GM19328 (cell line): ENCODE results near the gene NYAP2.

Experiments
- ATAC-seq: cut with Tn5 transposase; IDR thresholded peaks from one replicate; pipeline ENCODE4 v1.9.1; 2021; ENCODE audit warnings: mild to moderate bottlenecking, moderate library complexity; ENCODE audit not compliant: unreplicated experiment

The NYAP2 gene

DNA sequence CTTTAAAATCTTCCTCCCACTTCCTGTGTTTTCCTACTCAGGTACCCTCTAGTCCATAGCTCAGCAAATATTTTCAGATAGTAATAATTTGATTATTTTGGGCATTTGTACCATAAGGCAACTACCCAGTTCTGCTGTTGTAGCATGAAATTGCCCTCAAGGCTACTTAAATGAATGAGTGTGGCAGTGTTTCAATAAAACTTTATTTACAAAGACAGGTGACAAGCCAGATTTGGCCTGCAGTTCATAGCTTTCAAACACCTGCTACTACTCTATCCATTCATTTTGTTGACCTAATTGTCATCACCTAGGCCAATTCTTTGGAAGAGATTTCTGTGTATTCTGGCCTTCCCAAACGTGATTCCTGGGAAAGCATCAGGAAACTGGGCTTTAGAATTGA, 28.9 kb downstream of the NYAP2 start:
- ATAC-seq, result no peak

DNA sequence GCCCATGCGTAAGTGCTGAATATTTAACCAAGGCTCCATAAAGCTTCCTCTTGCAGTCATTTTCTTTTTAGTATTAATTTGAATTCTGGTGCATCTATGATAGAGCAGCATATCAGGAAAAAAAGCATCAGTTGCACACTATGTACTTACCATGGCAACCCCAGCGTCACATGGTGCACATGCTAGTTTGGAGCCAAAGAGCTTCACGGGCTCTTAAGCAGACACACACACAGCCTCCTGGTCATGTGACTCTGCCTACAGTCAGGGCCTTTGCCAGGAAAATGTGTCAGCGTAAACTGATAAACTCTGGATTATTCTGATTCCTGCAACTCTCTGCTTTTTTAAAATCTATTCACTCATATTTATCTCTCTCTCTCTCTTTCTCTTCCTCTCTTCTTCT, 30.2 kb downstream of the NYAP2 start:
- no peak for ATAC-seq

DNA sequence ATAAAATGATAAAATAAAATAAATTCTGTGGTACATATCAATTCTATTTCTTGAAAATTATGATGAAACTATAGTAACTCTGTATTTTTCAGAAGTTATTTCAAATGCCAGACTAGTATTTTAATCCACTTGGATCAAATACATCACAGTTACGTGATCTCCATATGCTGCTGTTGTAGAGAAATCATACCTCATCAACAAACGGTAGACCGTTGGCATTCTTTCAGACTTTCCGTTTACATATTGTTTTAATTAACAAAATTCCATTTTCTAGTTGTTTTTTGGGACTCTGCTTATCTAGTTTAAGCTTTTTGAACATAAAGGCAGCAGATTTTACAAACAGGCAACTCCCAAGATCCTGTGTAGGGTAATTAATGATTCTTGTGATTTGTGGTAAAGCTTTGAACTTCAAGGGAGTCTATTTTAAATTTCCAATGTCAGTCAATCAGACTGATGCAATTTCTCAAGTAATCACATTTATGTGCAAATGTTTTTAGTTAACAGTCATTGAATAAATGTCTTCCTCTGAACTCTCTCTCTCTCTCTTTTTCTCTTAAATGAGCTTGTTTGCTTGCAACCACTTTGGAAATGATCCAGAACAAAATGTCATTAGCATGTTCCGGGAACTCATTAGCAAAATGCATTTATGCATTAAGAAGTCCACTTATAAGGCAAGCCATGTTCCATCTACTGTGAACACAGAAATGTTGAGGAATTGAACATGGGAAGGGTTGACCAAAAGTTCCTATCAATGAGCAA, 31.8 kb downstream of the NYAP2 start:
- ATAC-seq, result no peak

DNA sequence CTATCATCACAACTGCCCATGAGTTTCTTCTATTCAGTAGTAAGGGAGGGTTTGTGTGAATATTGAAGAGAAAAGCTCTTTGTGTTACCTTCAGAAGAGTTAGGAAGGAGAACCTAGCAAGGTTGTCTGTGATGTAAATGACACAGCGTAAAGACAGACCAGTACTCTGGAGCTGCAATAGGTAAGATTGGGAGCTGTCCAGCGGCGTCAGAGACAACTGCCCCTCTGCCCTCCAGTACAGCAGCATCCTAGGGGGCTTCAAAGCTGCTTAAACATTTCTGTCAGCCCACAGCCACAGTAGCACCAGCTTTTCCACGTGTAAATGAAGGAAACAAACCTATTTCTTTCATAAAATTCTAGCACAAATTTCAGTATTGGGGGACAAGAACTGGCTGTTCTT, 34.5 kb downstream of the NYAP2 start:
- ATAC-seq, result no peak

GRCh38 chr2:225437319-225437718, 37.8 kb downstream of the NYAP2 start:
- ATAC-seq, result no peak

GRCh38 chr2:225438248-225438647, 38.7 kb downstream of the NYAP2 start:
- ATAC-seq, result no peak

- ATAC-seq, result no peak
Measured at GRCh38 chr2:225452677-225453076, 53.2 kb downstream of the NYAP2 start.

GRCh38 chr2:225454412-225454811, 54.9 kb downstream of the NYAP2 start:
- ATAC-seq, result no peak

DNA sequence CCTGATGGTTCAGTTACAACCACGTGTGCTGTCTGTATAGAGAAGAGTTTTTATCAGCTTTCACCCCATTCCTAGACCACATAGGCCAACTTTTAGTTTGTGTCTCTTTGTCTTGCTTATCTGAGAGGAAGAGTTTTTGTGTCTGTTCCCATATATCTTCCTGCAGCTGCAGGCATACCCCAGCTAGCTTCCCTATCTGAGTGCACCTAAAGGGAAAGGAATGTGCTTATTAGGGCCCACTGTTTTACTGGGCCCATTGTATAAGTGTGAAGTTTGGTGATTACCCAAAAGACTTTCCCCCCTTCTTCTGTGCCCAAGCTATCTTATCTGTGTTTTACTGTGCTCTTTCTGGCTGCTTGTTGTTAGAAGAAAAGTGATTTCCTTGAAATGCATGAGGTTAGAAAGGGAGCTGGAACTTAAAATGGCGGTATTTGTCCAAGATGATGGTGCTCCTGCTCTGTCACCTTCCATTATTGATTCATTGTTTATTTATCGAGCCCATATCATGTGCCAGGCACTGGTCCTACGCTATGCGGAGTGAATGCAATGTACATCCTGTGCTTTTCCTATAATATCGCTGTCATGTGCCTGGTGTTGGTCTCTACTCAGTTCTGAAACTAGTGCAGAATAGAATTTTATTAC, 57.2 kb downstream of the NYAP2 start:
- no peak for ATAC-seq

GRCh38 chr2:225457482-225457881, 58.0 kb downstream of the NYAP2 start:
- no peak for ATAC-seq

- no peak for ATAC-seq
Measured at GRCh38 chr2:225458431-225459117, 59.1 kb downstream of the NYAP2 start.

DNA sequence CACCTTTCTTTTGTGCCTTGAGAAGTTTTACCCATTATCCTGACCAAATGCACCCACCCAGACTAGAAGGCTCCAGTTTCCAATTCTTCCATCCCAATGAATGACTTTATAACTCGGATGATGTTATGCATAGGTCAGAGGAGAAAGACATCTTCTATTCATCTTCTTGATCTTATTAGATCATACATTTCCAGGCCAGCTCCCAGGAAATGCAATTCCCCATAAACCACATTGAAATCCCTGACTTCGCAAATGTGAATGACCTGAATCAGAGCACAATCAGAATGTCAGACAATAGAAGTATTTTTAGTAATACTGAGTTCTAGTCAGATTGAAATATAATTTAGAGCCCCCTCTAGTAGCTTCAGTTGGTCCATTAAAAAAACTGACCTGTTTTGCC, 62.9 kb downstream of the NYAP2 start:
- no peak for ATAC-seq

DNA sequence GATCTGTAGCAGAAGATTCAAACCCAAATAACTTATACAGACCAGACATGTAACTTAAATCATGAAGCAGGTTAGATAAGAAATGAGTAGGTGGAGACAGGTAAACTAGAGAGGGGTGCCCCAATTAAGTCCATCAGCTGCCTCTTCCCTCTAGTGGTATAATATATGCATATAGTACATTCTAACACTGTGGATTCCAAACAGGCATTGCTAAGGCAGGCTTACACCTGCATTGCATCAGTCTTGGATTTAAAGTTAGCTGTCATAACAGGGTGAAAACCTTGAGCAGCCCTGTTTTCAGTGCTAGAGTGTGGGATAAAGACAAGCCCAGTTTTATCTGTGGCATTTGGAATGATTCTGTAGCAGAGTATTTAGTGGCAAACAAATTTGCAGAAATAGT, 63.4 kb downstream of the NYAP2 start:
- ATAC-seq, result no peak

GRCh38 chr2:225463449-225463848, 63.9 kb downstream of the NYAP2 start:
- ATAC-seq, result no peak

DNA sequence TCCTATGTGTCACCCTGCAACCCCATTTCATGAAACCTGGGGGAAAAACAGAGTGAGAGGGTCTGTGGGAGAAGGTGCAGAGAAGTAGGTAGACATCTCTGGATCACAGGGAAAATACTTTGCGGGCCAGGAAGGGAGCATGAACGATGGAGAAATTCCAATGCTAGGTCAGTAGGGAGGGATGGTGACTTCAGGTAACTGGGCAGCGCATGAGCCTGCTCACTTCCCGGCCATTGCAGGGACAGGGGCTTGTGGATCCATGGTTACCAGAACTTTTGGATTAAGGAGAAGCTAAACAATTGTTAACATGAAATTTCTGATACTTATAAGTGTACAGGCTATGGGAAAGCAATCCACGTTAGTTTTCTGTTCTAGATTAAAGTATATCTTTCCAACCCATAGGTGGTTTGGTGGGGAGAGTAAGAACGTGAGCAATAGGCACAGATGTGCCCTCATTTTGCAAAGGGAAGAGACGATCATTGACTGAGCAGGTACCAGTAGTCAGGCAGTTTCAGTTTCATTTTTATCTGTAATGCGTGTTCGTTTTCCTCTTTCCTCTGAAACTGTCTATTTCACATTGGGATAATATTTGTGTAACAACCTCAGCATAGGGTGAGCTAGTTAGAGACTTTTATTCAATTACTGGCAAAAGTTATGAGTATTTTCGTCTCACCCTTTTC, 65.0 kb downstream of the NYAP2 start:
- no peak for ATAC-seq

- no peak for ATAC-seq
Measured at GRCh38 chr2:225465827-225466226, 66.3 kb downstream of the NYAP2 start.

GRCh38 chr2:225466891-225467604, 67.5 kb downstream of the NYAP2 start:
- no peak for ATAC-seq

GRCh38 chr2:225468131-225468530, 68.6 kb downstream of the NYAP2 start:
- ATAC-seq, result no peak

- ATAC-seq, result no peak
Measured at GRCh38 chr2:225471039-225471438, 71.5 kb downstream of the NYAP2 start.

- ATAC-seq, result no peak
Measured at GRCh38 chr2:225471482-225471881, 72.0 kb downstream of the NYAP2 start.

DNA sequence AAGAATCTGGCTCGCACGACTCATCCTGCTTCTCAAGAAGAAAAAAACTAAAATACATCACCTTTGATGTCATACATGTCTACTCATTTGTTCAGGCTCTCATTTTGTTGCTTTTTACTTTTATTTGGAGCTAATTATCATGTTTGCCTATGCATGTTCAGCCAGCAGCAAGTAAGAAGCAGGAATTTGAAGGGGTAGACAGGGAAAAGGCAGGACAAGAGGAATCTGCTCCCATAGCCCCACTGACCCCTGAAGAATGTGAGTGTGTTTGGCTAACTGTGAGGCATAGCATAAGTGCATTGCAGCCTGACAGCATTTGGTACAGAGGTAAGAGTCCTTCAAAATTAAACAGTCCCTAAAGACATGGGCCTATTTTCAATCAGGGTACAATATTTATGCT, 72.7 kb downstream of the NYAP2 start:
- no peak for ATAC-seq
